Body of pancreas (tissue), 4 donors: ENCODE results near the gene DCANP1. TPM values are rescaled to one million over a fixed set of nuclear protein-coding genes. Genes with fewer than 3 reads are reported as not detected.
A peak's percentile ranks its signal among the peaks of the same experiment; 100 is the strongest.

Experiments
- ATAC-seq: fragments of 150-250 bp; one replicate; pipeline ENCODE4 v1.9.1; 2016
- DNase-seq, 4 donors: peaks; one replicate each; pipeline ENCODE4 v3.0.0-alpha.2; 2019
- H3K27ac ChIP-seq, 4 donors: fragments of 200-600 bp; sonication (generic); 1 replicate in 3 of 4; 2 replicates in 1 of 4; pipeline versions ENCODE4 v1.5.1 to v1.6.1; 2016 to 2019; ENCODE audit warnings: mild to moderate bottlenecking in 1 of 4, mixed read lengths in 1 of 4, moderate library complexity in 1 of 4
- H3K27me3 ChIP-seq, 2 donors: fragments of 200-600 bp; sonication (generic); one replicate each; pipeline ENCODE4 v1.6.0; 2016; ENCODE audit warnings: mild to moderate bottlenecking in 1 of 2
- H3K36me3 ChIP-seq, 2 donors: fragments of 200-600 bp; sonication (generic); replicated peaks in 1 of 2; 2 replicates each; pipeline ENCODE4 v1.5.1; 2016; ENCODE audit warnings: low read depth in 2 of 2; ENCODE audit not compliant: insufficient read depth in 1 of 2
- H3K4me1 ChIP-seq: fragments of 200-600 bp; sonication (generic); one replicate; pipeline ENCODE4 v1.6.0; 2016
- H3K4me3 ChIP-seq, 2 donors: fragments of 200-600 bp; sonication (generic); 1 replicate in 1 of 2; 2 replicates in 1 of 2; pipeline ENCODE4 v1.5.1; 2016 to 2019
- H3K9me3 ChIP-seq, 3 donors: fragments of 200-600 bp; sonication (generic); 1 replicate in 2 of 3; 2 replicates in 1 of 3; pipeline ENCODE4 v1.5.1; 2016
- POLR2A ChIP-seq, 3 donors: fragments of 450-650 bp; IDR thresholded peaks; one replicate each; pipeline ENCODE4 v1.6.1; 2016; ENCODE audit warnings: antibody characterized with exemption in 3 of 3, mild to moderate bottlenecking in 2 of 3
- WGBS, 2 donors: methylation state at CpG; one replicate each; pipeline ENCODE4 v1.1.5; 2017; 5-methylcytosine and 5-hydroxymethylcytosine counted together
- intact Hi-C: fragments of 100-400 bp; cut with DNase I; formaldehyde crosslinking; loops from one replicate; pipeline ENCODE4 v1.15.1; 2023
- total RNA-seq, 2 donors: library from RNA; depleted of rRNA; stranded (reverse); fragments of >200 nt; gene quantifications; one replicate each; pipeline ENCODE4 v1.1.0, GENCODE V29; 2016
- TF ChIP-seq, protein P1 (sequence below), 7 experiments: fragments of 450-650 bp in 4 of 7; fragments of 200-600 bp in 3 of 7; sonication (generic) in 3 of 7; IDR thresholded peaks; one replicate each; pipeline ENCODE4 v1.5.1; 2016 to 2019; ENCODE audit warnings: antibody characterized with exemption in 7 of 7

The DCANP1 gene
- total RNA-seq, 2 donors from 2014 or later: under 0.01 TPM; not detected in 1

DNA sequence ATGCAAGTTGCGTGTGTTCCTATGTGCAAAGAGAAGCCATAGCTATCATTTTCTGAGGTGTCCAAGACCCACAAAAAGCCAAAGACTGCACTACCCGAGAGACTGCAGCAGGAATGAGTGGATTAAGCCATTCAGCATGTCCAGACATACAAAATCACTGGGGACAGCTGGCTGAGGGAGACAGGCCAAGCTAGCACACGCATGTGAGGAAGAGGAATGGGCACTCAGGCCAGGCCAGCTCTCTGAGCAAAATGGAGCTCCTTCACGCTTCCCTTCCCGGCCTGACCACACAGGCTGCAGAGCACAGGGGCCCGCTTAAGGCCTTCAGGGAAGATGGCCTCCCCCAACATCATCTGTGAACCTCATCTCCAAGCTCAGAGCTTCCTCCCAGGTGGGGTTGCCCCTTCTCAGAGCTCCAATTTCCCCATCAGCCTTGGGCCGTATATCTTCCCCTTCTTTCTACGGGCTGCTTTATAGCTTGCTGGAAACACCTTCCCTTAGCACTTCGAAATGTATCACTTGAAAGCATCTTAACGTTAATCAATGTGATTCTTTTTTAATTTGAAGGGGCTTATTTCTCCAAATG lies 8.4 kb downstream of the DCANP1 start:
- H3K27ac ChIP-seq: no peak overlapping the region
- WGBS, 2 donors: 75 to 76% methylated on average over 9 to 10 of the region's 10 CpGs
- H3K4me1 ChIP-seq: peaks cover 8% of the 10 kb centered on the region
- intact Hi-C loops: no loop called here
- no peak for DNase-seq
- H3K27me3 ChIP-seq: peaks cover 0 to 6% of the 10 kb centered on the region in 2 donors
- ATAC-seq: no peak
- H3K36me3 ChIP-seq: no peaks in the 10 kb centered on the region
- no peak overlapping the region for H3K4me3 ChIP-seq
- H3K9me3 ChIP-seq: no peaks in the 10 kb centered on the region
- TF ChIP-seq POLR2A (IDR thresholded peaks at IDR 0.05): no peak
- TF ChIP-seq, protein P1, sequence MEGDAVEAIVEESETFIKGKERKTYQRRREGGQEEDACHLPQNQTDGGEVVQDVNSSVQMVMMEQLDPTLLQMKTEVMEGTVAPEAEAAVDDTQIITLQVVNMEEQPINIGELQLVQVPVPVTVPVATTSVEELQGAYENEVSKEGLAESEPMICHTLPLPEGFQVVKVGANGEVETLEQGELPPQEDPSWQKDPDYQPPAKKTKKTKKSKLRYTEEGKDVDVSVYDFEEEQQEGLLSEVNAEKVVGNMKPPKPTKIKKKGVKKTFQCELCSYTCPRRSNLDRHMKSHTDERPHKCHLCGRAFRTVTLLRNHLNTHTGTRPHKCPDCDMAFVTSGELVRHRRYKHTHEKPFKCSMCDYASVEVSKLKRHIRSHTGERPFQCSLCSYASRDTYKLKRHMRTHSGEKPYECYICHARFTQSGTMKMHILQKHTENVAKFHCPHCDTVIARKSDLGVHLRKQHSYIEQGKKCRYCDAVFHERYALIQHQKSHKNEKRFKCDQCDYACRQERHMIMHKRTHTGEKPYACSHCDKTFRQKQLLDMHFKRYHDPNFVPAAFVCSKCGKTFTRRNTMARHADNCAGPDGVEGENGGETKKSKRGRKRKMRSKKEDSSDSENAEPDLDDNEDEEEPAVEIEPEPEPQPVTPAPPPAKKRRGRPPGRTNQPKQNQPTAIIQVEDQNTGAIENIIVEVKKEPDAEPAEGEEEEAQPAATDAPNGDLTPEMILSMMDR (IDR thresholded peaks at IDR 0.05): no peak

DNA sequence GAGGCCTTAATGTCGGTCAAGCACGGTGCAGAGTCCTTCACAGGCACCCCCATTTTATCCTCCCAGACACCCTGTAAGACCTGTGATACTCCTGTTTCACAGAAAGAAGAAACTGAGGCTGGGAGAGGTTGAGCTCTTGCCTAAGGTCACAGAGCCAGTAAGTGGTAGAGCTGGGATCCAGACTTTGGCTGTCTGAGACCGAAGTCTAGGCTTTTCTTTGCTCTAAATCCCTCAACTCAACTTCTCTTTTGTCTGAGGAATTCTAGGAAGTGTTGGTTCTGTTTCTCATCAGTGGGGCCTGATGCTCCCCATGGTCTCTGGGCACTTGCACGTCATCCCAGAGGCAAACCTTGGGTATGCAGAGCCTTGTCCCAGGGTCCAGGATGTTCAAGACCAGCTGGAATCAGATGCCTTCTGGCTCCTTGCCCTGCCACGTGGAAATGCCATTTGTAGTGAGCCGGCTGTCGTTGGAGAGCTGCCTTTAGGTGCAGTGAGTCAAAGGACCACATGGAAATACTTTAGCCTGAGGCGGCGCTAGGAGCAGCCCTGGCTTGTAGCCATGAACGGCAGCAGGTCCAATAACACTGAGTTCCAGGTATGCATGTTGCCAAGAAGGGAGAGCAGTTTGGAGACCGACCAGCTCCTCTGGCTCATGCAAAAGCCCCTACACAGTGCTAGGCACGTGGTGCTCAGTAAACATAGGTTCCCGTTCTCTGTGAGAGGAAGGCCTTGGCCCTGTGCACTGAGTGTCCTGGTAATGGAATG lies 9.2 kb downstream of the DCANP1 start:
- intact Hi-C loops: no loop called here
- Histone ChIP-seq H3K36me3 (no peaks in the 10 kb centered on the region), H3K9me3 (no peaks in the 10 kb centered on the region), H3K27ac (peak overlapping the region in 1 of 4 donors; percentile 34), H3K4me3 (no peak overlapping the region), H3K27me3 (peaks cover 0 to 6% of the 10 kb centered on the region in 2 donors), H3K4me1 (peaks cover 8% of the 10 kb centered on the region)
- 43 to 48% methylated on average over 13 of the region's 13 CpGs for WGBS, 2 donors
- ATAC-seq: peak; percentile 55
- DNase-seq: peak; percentile 46 to 85 (median 63)
- TF ChIP-seq, protein P1 (IDR thresholded peaks at IDR 0.05): peak in 1 of 7 experiments; percentile 20
- no peak for TF ChIP-seq POLR2A (IDR thresholded peaks at IDR 0.05)

- Histone ChIP-seq H3K4me1 (peaks cover 8% of the 10 kb centered on the region), H3K4me3 (no peak overlapping the region), H3K27me3 (peaks cover 0 to 6% of the 10 kb centered on the region in 2 donors), H3K9me3 (no peaks in the 10 kb centered on the region), H3K27ac (peak overlapping the region in 1 of 4 donors; percentile 34), H3K36me3 (no peaks in the 10 kb centered on the region)
- TF ChIP-seq, protein P1 (IDR thresholded peaks at IDR 0.05): no peak
- no peak for TF ChIP-seq POLR2A (IDR thresholded peaks at IDR 0.05)
- ATAC-seq (no peak), DNase-seq (peak in 1 of 4 donors; percentile 56)
- 51 to 76% methylated on average over 7 of the region's 7 CpGs for WGBS, 2 donors
- intact Hi-C loops: no loop called here
Measured at GRCh38 chr5:135437422-135437795, 9.7 kb downstream of the DCANP1 start.

DNA sequence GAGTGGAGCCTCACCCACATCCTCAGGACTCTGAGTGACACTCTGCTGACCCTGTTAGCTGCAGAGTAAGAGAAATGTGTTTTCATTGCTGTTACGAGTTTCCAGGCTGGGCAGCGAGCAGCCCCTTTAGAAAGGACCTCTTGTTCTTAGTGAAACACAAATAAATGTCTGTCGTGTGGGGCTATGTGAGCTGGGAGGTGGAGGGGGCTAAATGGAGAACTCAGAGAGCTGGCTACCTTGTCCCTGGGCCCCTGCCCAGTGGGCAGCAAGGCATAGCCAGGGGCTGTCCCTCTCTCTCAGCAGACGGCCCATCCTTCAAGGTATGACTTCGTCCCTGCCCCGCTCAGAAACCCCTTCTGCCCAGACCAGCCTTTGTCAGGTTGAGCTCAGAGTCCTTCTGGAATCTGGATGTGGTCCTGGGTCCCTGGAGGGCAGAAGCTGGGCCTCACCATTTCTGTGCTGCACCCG lies 10.2 kb downstream of the DCANP1 start:
- Histone ChIP-seq H3K4me1 (peaks cover 8% of the 10 kb centered on the region), H3K36me3 (no peaks in the 10 kb centered on the region), H3K27ac (no peak overlapping the region), H3K4me3 (no peak overlapping the region), H3K27me3 (peaks cover 0 to 6% of the 10 kb centered on the region in 2 donors), H3K9me3 (no peaks in the 10 kb centered on the region)
- intact Hi-C loops: no loop called here
- 45 to 70% methylated on average over 4 to 7 of the region's 7 CpGs for WGBS, 2 donors
- ATAC-seq (no peak), DNase-seq (no peak)
- no peak for TF ChIP-seq POLR2A (IDR thresholded peaks at IDR 0.05)
- TF ChIP-seq, protein P1 (IDR thresholded peaks at IDR 0.05): no peak
